GM18520 (cell line): ENCODE results near the gene TLCD4.
"Not testable (repeated sequence)": the region's sequence is repeated elsewhere in the genome, so short reads cannot be mapped to it uniquely, and the experiment has no call there.

Source experiments
- ATAC-seq: cut with Tn5 transposase; IDR thresholded peaks from one replicate; pipeline ENCODE4 v1.9.1; 2021; ENCODE audit not compliant: unreplicated experiment

The TLCD4 gene

GRCh38 chr1:95145493-95145892 is 28.3 kb downstream of the TLCD4 start:
- no peak for ATAC-seq

GRCh38 chr1:95146637-95147036 is 29.5 kb downstream of the TLCD4 start:
- no peak for ATAC-seq

GRCh38 chr1:95154096-95154495 is 36.9 kb downstream of the TLCD4 start:
- ATAC-seq = no peak

GRCh38 chr1:95165569-95165968 is 48.4 kb downstream of the TLCD4 start:
- ATAC-seq = not testable (repeated sequence)
